Measurements from ENCODE around the gene DPP10.
"Not testable (repeated sequence)": the region's sequence is repeated elsewhere in the genome, so short reads cannot be mapped to it uniquely, and the experiment has no call there.

DPP10 gene

GRCh38 chr2:115414466-115414865 lies 972.0 kb downstream of the DPP10 start:
- in situ Hi-C loops (cut with MboI; ENCODE audit: low sequenced_read_pairs, unreplicated experiment) = no loop called here
- no peak for DNase-seq (ENCODE audit: low spot score)
- no peak for TF ChIP-seq CTCF (IDR thresholded peaks at IDR 0.05; ENCODE audit: borderline replicate concordance, control extremely low read depth, extremely low read depth, insufficient read depth, missing control alignments)

GRCh38 chr2:115422004-115422634 lies 979.7 kb downstream of the DPP10 start:
- no peak for TF ChIP-seq CTCF (IDR thresholded peaks at IDR 0.05; ENCODE audit: borderline replicate concordance, control extremely low read depth, extremely low read depth, insufficient read depth, missing control alignments)

DNA sequence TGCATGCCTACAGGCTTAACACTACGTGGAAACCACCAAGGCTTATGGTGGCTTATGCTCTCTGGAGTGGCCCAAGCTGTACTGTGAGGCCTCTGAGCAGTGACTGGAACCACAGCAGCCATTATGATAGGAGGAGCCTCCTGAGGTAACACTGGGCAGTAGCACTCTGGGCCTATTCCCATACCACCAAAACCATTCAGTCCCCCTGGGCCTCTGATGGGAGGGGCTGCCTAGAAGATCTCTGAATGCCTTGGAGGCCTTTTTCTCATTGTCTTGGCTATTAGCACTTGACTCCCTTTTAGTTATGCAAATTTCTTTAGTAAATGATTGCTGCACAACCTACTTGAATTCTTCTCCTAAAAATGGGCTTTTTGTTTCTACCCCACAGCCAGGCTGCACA lies 985.0 kb downstream of the DPP10 start:
- TF ChIP-seq CTCF (IDR thresholded peaks at IDR 0.05; ENCODE audit: borderline replicate concordance, control extremely low read depth, extremely low read depth, insufficient read depth, missing control alignments) = no peak
- no peak for DNase-seq (ENCODE audit: low spot score)
- in situ Hi-C loops (cut with MboI; ENCODE audit: low sequenced_read_pairs, unreplicated experiment) = no loop called here

More at GRCh38 chr2:115422004-115422634, 979.7 kb downstream of the DPP10 start:
- DNase-seq (ENCODE audit: low spot score) = no peak
- in situ Hi-C loops (cut with MboI; ENCODE audit: low sequenced_read_pairs, unreplicated experiment) = no loop called here

DNA sequence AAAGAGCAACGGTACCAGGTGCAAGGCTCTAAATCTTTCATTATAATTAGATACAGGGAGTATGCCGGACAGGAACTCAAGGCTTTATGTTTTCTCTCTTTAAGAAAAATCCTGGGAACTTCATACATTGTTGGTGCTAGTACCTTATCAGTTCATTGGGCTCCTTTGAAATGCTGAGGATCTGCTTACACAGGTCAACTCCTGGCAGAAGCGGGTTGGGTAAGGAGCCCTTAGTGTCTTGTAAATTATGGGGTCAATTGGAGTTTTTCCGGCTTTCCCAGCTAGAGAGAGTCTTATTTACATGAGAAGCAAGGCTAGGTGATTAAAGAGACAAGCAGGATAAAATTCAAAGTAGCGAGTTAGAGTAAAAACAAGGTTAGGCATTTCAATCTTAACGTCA lies 998.3 kb downstream of the DPP10 start:
- DNase-seq (ENCODE audit: low spot score); in situ Hi-C loops (cut with MboI; ENCODE audit: low sequenced_read_pairs, unreplicated experiment): not testable (repeated sequence)

DNA sequence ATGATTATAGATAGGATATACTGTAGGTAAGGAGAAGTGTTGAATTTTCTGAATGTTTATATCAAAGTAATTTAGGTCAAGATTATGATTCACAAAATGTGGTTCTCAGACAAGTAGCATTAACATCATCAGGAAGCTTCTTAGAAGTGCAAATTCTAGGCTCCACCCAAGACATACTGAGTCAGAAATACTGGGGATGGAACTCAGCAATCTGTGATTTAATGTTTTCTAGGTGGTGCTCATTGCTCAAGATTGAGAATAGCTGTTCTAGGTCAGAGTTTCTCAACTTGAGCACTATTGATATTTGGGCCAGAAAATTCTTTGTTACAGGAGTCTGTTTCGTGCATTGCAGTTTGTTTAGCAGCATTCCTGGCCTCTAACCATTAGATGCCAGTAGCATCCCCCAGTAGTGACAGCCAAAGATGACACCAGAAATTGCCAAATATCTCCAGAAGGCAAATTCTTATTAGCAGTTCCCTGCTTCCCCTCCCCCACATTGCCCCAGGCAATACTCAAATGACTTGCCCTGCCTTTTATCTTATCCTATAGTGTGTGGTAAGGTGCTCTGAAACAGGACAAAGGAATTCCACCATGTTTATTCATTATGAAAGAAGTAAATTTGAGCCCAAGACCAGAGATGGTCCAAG lies 1001.2 kb downstream of the DPP10 start:
- no peak for DNase-seq (ENCODE audit: low spot score)
- in situ Hi-C loops (cut with MboI; ENCODE audit: low sequenced_read_pairs, unreplicated experiment) = no loop called here

DNA sequence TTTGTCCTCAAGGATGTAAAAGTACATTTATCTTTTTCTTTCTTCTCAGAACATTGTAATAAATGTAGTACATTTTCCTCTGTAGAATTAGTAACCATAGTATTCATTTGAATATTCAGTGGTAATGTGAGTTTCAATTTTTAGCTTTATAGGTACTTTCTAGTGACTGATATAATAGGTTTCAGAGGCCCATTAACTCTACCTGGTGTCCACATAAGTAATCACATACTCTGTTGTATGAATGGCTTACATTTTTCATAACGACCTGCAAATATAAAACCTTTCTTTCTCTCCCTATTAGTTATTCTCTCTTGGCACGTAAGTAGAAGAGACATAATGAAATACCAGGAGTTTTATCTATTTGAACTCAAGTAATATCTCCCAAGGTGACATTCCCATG lies 1017.6 kb downstream of the DPP10 start:
- no peak for DNase-seq (ENCODE audit: low spot score)
- no peak for TF ChIP-seq CTCF (IDR thresholded peaks at IDR 0.05; ENCODE audit: borderline replicate concordance, control extremely low read depth, extremely low read depth, insufficient read depth, missing control alignments)
- in situ Hi-C loops (cut with MboI; ENCODE audit: low sequenced_read_pairs, unreplicated experiment) = no loop called here

More for the DNA sequence above, 1001.2 kb downstream of the DPP10 start:
- TF ChIP-seq CTCF (IDR thresholded peaks at IDR 0.05; ENCODE audit: borderline replicate concordance, control extremely low read depth, extremely low read depth, insufficient read depth, missing control alignments) = no peak

GRCh38 chr2:115480741-115481140 lies 1038.3 kb downstream of the DPP10 start:
- DNase-seq (ENCODE audit: low spot score) = no peak
- in situ Hi-C loops (cut with MboI; ENCODE audit: low sequenced_read_pairs, unreplicated experiment) = no loop called here
- TF ChIP-seq CTCF (IDR thresholded peaks at IDR 0.05; ENCODE audit: borderline replicate concordance, control extremely low read depth, extremely low read depth, insufficient read depth, missing control alignments) = no peak
